Measurements from ENCODE around the gene ADCY5.

DNA sequence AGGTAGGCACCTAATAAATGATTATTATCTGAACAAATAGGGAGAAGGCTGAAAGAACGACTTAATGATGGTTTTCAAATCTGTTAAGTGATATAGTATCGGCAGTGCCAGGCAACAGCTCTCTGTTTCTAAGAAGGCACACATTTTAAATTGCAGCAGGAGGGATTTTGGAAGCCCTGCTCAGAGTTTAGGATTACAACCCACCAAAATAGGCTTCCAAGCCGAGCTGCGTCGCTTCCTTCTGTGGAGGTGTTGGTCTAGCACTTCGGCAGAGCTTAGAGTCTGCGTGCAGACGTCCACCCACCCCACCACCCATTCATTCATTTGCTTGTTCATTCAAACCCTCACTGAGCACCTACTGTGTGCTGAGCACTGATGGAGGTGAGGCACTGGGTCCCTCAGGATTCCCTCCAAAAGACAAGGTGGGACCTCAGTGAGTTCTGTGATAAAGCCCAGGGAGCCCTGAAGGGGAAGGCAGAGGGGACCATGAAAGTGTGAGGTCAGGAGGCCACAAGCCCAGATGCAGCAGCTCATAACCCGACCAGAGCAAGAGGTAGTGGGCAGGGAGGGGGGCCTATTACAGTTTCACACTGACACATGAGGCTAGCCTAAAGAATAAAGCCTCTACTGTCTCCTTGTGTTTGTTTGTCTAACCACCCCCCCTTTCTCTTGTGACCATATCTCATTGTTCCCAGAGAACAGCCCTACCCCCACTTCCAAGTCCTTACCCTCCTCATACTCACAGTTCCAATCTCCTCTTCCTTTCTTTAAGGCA, 8.9 kb downstream of the ADCY5 start:
- TF ChIP-seq, protein P1, sequence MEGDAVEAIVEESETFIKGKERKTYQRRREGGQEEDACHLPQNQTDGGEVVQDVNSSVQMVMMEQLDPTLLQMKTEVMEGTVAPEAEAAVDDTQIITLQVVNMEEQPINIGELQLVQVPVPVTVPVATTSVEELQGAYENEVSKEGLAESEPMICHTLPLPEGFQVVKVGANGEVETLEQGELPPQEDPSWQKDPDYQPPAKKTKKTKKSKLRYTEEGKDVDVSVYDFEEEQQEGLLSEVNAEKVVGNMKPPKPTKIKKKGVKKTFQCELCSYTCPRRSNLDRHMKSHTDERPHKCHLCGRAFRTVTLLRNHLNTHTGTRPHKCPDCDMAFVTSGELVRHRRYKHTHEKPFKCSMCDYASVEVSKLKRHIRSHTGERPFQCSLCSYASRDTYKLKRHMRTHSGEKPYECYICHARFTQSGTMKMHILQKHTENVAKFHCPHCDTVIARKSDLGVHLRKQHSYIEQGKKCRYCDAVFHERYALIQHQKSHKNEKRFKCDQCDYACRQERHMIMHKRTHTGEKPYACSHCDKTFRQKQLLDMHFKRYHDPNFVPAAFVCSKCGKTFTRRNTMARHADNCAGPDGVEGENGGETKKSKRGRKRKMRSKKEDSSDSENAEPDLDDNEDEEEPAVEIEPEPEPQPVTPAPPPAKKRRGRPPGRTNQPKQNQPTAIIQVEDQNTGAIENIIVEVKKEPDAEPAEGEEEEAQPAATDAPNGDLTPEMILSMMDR (IDR thresholded peaks at IDR 0.05; ENCODE audit: low read length): no peak
- no peak for TF ChIP-seq EZH2 (IDR thresholded peaks at IDR 0.05; ENCODE audit: borderline replicate concordance, low read length)

All from OCI-LY1 (cell line).